ENCODE results near the gene RAB11FIP4. TPM values are rescaled to one million over a fixed set of nuclear protein-coding genes. Genes with fewer than 3 reads are reported as not detected.

Gene RAB11FIP4
- total and polyA plus RNA-seq, 10 of the 15 experiments (the other 5 are each of a cell fraction or from before 2014, with no cell fraction given) = 1.4 to 27.0 (median 17.6) TPM

GRCh38 chr17:31492880-31493655 is 101.6 kb downstream of the RAB11FIP4 start (continued):
- TF ChIP-seq IRF3 (IDR thresholded peaks at IDR 0.05) (no peak), HDGF (IDR thresholded peaks at IDR 0.05) (no peak), YBX1 (IDR thresholded peaks at IDR 0.05) (no peak), POLR2AphosphoS5 (IDR thresholded peaks at IDR 0.05; ENCODE audit: low read length) (peak; percentile 39; the same call in 1 of the 2 replicates), NR2F1 (conservative IDR thresholded peaks at IDR 0.05) (peak; percentile 6; the same call in 1 of the 2 replicates), ZNF592 (IDR thresholded peaks at IDR 0.05) (no peak), ZNF274 (IDR thresholded peaks at IDR 0.05; ENCODE audit: insufficient read depth, insufficient read length) (no peak), WRNIP1 (IDR thresholded peaks at IDR 0.05; ENCODE audit: borderline replicate concordance, low read depth, low read length) (no peak), ZNF622 (IDR thresholded peaks at IDR 0.05) (no peak), RELB (IDR thresholded peaks at IDR 0.05; ENCODE audit: low read depth) (peak; percentile 67; the same call in 1 of the 2 replicates), RB1 (IDR thresholded peaks at IDR 0.05; ENCODE audit: borderline replicate concordance) (no peak), SMARCA5 (IDR thresholded peaks at IDR 0.05) (peak; percentile 21; the same call in 1 of the 2 replicates), LARP7 (IDR thresholded peaks at IDR 0.05) (no peak)
- TF ChIP-seq, protein P1, sequence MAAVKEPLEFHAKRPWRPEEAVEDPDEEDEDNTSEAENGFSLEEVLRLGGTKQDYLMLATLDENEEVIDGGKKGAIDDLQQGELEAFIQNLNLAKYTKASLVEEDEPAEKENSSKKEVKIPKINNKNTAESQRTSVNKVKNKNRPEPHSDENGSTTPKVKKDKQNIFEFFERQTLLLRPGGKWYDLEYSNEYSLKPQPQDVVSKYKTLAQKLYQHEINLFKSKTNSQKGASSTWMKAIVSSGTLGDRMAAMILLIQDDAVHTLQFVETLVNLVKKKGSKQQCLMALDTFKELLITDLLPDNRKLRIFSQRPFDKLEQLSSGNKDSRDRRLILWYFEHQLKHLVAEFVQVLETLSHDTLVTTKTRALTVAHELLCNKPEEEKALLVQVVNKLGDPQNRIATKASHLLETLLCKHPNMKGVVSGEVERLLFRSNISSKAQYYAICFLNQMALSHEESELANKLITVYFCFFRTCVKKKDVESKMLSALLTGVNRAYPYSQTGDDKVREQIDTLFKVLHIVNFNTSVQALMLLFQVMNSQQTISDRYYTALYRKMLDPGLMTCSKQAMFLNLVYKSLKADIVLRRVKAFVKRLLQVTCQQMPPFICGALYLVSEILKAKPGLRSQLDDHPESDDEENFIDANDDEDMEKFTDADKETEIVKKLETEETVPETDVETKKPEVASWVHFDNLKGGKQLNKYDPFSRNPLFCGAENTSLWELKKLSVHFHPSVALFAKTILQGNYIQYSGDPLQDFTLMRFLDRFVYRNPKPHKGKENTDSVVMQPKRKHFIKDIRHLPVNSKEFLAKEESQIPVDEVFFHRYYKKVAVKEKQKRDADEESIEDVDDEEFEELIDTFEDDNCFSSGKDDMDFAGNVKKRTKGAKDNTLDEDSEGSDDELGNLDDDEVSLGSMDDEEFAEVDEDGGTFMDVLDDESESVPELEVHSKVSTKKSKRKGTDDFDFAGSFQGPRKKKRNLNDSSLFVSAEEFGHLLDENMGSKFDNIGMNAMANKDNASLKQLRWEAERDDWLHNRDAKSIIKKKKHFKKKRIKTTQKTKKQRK (IDR thresholded peaks at IDR 0.05; ENCODE audit: low read depth, low read length) = no peak
- TF ChIP-seq, protein P2, sequence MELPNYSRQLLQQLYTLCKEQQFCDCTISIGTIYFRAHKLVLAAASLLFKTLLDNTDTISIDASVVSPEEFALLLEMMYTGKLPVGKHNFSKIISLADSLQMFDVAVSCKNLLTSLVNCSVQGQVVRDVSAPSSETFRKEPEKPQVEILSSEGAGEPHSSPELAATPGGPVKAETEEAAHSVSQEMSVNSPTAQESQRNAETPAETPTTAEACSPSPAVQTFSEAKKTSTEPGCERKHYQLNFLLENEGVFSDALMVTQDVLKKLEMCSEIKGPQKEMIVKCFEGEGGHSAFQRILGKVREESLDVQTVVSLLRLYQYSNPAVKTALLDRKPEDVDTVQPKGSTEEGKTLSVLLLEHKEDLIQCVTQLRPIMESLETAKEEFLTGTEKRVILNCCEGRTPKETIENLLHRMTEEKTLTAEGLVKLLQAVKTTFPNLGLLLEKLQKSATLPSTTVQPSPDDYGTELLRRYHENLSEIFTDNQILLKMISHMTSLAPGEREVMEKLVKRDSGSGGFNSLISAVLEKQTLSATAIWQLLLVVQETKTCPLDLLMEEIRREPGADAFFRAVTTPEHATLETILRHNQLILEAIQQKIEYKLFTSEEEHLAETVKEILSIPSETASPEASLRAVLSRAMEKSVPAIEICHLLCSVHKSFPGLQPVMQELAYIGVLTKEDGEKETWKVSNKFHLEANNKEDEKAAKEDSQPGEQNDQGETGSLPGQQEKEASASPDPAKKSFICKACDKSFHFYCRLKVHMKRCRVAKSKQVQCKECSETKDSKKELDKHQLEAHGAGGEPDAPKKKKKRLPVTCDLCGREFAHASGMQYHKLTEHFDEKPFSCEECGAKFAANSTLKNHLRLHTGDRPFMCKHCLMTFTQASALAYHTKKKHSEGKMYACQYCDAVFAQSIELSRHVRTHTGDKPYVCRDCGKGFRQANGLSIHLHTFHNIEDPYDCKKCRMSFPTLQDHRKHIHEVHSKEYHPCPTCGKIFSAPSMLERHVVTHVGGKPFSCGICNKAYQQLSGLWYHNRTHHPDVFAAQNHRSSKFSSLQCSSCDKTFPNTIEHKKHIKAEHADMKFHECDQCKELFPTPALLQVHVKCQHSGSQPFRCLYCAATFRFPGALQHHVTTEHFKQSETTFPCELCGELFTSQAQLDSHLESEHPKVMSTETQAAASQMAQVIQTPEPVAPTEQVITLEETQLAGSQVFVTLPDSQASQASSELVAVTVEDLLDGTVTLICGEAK (IDR thresholded peaks at IDR 0.05; ENCODE audit: borderline replicate concordance) = no peak
